Ureter (tissue), 1 donor: ENCODE results near the gene PLEKHG3. TPM values are rescaled to one million over a fixed set of nuclear protein-coding genes. Genes with fewer than 3 reads are reported as not detected.

Source experiments
- DNase-seq: peaks from one replicate; pipeline ENCODE4 v3.0.0-alpha.2; 2020; ENCODE audit warnings: low spot score
- total RNA-seq: library from RNA; stranded (reverse); gene quantifications from one replicate; pipeline ENCODE4 v1.2.4, GENCODE V29; 2023
- donor health status: DM: yes; HTN: yes; CAD: no.

Gene PLEKHG3
- total RNA-seq, 1 donor from 2014 or later = 111 TPM

DNA sequence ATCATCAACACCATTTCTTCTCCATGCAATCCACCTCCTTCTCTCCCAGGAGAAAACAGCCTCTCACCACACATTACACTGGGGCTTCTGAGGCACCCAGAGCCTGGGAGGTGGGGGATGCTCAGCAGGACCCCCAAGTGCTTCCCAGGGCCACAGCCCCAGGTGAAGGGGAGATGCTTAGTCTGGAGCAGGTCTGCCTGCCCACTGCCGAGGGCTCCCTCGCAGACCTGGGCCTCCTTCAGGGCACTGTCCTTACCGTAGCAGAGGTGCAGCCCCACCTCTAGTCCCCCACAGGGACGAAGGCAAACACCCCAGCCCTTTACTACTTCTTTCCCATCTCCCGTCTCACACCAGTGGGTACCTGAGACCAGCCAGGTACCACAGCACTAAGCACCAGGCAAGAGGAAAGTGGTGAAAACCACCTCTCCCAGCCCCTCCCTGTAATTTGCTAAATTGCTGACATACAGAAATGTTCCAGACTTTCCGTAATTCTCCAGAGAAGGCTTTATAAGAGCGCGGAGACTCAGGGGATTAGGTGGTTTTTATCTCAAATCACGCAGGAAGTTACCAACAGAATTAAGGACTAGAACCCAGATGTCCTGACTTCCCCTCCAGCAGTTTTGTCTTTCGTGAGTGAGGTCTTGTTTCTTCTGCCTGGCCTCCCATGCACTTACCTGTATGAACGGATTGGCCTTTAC, 59.0 kb downstream of the PLEKHG3 start:
- DNase-seq = no peak

DNA sequence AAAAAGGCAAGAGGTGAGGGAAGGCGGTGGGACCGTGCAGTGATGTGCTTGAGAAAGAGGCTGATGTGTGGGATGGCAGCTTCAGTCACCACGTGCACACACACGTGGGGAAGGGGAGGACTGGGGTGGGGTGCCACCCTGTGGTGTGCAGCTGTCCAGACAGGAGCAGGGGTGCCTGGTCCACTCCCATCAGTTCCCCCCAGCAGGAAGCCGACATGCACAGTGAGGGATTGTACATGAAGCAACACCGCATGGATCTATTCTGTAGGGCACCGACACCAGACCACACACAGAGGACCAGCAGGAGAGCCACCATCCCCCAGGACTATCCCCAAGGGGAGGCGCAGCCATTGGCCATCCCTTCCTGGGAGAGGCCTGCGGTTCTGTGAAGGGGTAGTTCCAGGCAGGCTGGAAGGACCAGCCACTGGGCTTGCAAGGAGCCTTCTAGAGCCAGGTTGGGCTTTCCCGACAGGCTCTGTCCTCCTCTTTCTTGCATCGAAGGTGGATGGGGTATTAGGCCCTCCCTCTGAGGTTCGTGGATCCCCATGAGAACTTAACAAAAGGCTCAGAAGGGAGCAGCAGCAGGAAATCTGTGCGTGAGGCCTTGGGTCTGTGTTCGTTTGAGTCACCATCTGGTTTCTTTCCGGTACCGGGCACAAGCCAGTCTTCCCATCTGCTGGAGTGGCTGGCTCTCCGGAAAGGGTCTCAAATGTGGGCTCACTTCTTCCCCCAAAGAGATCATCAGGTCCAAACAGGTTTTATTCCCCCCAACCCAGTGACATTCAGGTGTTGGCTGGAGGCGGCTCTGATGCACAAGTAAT, 59.8 kb downstream of the PLEKHG3 start:
- no peak for DNase-seq

GRCh38 chr14:64764641-64765520, 60.7 kb downstream of the PLEKHG3 start:
- peak; percentile 82 for DNase-seq

DNA sequence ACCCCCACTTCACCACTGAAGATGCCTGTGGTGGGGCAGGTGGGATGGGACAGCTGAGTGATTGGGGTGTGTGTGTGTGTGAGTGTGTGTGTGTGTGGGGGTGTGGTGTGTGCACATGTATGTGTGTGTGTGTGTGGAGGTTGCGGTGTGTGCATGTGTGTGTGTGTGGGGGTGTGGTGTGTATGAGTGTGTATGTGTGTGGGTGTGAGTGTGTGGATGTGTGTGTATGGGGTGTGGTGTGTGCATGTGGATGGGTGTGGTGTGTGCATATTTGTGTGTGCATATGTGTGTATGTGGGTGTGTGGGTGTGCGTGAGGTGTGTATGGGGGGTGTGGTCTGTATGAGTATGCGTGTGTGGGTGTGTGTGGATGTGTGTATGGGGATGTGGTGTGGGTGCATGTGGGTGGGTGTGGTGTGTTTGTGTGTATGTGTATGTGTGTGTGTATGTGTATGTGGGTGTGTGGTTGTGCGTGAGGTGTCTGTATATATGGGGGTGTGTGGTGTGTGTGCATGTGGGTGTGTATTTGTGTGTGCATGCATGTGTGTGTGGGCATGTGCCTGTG, 61.6 kb downstream of the PLEKHG3 start:
- DNase-seq = no peak

DNA sequence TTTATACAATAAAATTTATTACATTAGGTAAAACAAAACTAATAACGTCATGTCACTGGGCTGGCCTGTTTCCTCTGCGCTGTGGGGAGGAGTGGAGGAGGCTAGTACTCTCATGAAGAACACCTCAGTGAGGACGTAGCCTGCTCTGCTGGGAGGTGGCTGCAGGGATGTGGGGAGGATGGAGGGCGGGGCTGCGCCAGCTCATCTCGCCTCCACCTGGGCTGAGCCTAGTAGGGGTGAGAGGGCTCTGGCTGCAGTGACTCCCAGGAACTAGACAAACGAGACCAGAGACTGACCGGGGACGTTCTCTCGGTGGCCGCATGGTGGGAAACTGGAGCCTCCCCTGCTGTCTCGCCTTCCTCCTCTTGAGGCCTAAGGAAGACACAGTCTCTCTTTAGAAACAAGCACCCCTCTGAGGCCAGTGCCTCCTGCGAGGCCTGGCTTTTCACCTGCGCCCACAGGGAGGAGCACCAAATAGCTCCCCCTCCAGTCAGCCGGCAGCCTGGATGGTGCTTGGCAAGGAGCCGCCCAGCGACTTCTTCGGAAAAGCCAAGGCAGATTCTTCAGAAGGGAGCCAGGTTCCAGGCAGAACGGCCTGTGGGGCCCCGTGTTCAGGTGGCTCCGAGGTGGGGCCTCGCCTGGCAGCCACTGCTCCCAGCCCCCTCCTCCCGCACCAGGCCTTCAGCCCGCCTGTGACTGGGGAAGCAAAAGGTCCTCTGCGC, 62.4 kb downstream of the PLEKHG3 start:
- no peak for DNase-seq

GRCh38 chr14:64767215-64767964, 63.2 kb downstream of the PLEKHG3 start:
- DNase-seq = no peak

DNA sequence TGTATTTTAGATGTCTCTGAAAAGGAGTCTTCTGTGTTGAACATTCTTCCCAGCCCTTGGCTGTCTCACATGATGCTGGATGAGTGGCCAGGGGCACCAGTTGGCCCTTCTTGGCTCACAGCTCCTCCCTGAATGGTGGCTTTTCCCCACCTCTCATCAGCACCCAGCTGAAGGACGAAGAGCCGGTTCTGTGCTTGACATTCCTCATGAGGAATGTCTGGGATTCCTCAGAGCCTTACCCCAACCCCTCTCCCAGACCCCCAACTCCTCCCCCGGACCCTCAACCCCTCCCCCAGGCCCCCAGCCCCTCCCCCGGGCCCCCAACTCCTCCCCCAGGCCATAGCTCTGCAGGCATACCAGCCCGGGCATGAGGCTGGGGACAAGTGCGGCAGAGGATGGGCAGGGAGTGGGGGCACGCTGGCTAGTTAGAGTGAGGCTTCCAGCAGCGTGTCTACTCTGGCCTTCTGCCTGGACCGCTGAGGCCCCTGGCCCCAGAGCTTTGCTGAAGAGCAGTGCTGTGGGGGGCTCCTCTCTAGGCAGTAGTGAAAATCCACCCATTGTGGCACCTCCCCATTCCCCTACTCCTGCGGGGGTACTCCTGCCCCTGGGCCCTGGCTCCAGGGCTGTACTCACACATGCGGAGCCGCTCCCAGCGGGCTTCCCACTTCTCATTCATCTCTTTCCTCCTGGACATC, 64.3 kb downstream of the PLEKHG3 start:
- DNase-seq = no peak

- no peak for DNase-seq
These were observed 65.1 kb downstream of the PLEKHG3 start for GRCh38 chr14:64769096-64770020.

- no peak for DNase-seq
These were observed 66.5 kb downstream of the PLEKHG3 start for GRCh38 chr14:64770751-64771150.

DNA sequence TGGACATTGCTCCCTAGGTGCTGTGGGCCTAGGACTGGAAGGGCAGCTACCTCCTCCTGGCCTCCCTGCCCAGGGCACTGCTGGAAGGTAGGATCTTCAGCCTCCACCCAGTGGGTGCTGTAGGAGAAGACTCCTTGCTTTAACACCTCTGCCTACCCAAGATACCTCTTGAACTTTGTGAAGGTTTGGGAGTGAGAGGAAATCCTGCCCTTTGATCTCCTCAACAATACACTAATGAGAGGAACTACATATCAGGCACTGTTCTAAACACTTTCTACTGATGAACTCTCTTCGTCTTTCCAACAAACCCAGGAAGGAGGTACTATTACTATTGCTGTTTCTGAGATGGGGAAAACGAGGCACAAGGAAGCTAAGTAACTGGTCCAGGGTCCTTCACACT, 66.9 kb downstream of the PLEKHG3 start:
- no peak for DNase-seq

GRCh38 chr14:64772397-64772950, 68.2 kb downstream of the PLEKHG3 start:
- no peak for DNase-seq

DNA sequence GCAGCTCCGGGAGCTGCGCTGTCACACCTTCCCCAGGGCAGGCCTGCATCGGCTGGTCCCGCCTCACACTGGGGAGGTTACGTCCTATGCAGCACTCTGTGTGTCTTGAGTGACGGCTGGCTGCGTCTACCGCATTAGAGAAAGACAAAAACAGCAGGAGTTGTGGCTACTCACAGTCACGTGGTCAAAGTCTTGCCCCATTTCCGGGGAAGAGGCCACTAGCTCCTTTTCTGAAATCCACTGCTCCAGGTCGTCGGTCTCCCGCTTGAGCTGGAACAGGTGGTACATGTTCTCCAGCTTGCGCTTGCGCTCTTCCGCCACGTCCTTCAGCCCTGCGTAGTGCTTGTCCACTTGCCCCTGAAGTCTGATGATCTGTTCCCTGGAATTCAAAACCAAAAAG, 68.8 kb downstream of the PLEKHG3 start:
- no peak for DNase-seq

- DNase-seq = no peak
These were observed 69.4 kb downstream of the PLEKHG3 start for GRCh38 chr14:64773577-64773976.

DNA sequence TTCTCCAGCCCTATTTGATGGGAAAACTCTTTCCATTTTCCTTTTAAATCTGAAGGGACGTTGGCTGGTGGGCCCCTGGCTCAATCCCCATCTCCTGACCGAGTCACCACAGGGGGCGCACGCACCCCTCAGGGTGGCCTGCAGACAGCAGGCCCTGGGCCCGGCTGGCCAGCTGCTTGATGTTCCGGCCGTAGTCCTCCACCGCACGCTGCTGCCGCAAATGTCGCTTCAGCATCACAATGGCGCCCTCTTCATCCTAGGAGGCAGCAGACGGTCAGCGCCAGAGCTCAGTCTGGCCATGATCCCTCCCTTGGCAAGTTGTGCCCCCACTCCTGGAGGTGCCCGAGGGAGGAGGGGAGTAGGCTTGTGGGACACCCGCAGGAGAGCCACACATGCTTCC, 70.0 kb downstream of the PLEKHG3 start:
- DNase-seq = no peak

DNA sequence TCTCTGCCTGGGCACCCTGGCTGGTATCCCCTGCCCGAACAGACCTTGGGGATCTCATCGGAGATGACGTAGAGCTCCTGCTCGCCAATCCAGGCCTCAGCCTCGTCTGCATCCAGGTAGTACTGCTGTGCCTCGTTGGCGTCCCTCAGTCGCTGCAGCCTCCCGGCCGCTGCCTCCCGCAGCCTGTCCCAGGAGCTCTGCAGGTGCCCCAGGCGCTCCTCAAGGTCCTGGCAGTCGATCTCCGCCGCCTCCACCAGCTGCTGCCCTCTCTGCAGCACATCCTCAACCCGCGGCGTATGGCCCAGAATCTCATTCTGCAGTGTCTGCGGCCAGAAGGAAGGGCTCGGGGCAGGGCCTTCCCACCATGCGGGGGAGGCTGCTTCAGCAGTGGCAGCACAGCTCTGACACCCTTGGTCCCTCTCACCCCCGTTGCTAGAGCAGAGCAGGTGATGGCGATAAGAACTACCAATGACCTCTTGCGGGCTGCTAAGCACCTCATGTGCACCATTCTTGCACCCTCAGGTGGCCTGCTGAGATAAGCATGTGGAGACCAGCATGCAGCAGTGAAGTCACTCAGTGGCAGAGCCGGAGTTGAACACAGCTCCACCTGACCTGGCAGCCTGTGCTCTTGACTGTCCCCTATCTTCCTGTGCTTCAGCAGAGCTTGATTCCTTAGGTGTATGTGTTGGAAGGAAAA, 71.0 kb downstream of the PLEKHG3 start:
- no peak for DNase-seq

DNA sequence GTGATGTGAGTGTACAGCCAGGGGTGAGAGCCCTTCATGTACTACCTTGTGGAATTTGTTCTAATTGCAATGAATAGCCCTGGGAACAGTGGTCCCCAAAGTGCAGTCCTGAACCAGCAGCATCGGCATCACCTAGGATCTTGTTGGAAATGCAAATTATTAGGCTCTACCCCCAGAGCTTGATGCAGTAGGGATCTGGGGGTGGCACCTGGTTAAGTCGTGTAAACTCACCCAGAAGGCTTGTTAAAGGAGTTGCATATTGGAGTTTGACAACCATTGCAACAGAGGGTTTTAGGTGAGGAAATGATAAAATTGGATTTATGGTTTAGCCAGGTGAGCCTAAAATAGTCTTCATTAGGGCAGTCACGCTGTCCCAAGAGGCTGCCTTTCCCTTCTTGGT, 73.2 kb downstream of the PLEKHG3 start:
- DNase-seq = no peak

DNA sequence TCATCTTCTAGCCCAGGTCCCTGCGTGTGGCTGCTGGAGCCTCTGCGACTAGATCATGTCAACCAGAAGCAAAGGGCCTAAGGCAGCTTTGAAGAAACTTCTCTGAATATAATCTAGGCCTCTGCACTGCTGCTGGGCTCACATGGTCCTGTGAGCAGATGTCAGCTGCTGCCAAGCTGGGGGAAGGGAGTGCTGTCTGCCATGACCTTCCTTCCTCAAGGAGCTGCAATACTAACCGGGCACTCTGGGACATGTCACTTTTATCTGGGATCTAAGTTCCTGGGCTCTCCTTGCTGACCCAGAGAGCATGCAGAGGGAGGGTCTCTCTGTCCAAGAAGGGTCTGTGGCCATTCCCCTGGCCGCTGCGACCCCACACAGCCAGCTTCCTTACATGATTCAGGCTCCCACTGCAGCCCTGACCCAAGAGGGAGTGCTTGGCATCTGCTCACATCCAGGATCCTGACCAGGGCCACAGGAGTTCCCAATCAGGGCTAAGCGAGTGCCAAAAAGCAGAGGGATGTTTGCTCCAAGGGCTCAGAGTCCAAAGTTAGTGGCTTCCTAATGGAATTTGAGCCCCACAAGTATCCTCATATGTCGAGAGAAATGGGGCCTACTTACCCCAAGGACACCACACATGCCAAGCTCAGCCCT, 74.0 kb downstream of the PLEKHG3 start:
- no peak for DNase-seq
